GM23248 (cell line): ENCODE measurements around the gene GPM6B.

Experiments used
- EZH2 ChIP-seq: fragments of 200-600 bp; sonication (generic); IDR thresholded peaks from 2 replicates; pipeline ENCODE4 v1.6.1; 2018; ENCODE audit warnings: antibody characterized with exemption, mild to moderate bottlenecking; ENCODE audit not compliant: insufficient read depth, poor library complexity, severe bottlenecking
- EZH2phosphoT487 ChIP-seq: fragments of 200-600 bp; sonication (generic); IDR thresholded peaks from 2 replicates; pipeline ENCODE4 v1.6.1; 2018; ENCODE audit warnings: antibody characterized with exemption, moderate library complexity, mild to moderate bottlenecking, low read depth; ENCODE audit not compliant: insufficient read depth

- TF ChIP-seq EZH2, result no peak
- no peak for TF ChIP-seq EZH2phosphoT487
Measured at GRCh38 chrX:13760426-13760825, 56.5 kb downstream of the GPM6B start.
